H1 (cell line): ENCODE results near the gene GALNTL6.

Source experiments
- CEBPB ChIP-seq: IDR thresholded peaks from 2 replicates; pipeline ENCODE4 v1.6.1; 2012; ENCODE audit warnings: low read depth, low read length
- CTCF ChIP-seq, 3 experiments: IDR thresholded peaks; 1 replicate in 2 of 3; 2 replicates in 1 of 3; pipeline versions ENCODE4 v1.5.1 to v1.6.1; 2011; ENCODE audit warnings: low read length in 3 of 3, mild to moderate bottlenecking in 3 of 3, inconsistent platforms in 2 of 3, low read depth in 1 of 3, moderate library complexity in 1 of 3; ENCODE audit not compliant: insufficient read depth in 1 of 3; ENCODE audit errors: control extremely low read depth in 1 of 3
- EZH2 ChIP-seq: fragments of 200-600 bp; sonication (generic); IDR thresholded peaks from 2 replicates; pipeline ENCODE4 v1.7.1; 2012; ENCODE audit warnings: low read depth, mild to moderate bottlenecking, moderate library complexity, low read length, inconsistent platforms; ENCODE audit not compliant: severe bottlenecking
- FOSL1 ChIP-seq: IDR thresholded peaks from 2 replicates; pipeline ENCODE4 v1.6.1; 2011; ENCODE audit warnings: mild to moderate bottlenecking, low read depth, low read length, moderate library complexity; ENCODE audit not compliant: insufficient read depth
- GTF2F1 ChIP-seq: IDR thresholded peaks from 2 replicates; pipeline ENCODE4 v1.6.1; 2012; ENCODE audit warnings: low read depth, low read length, improper control_type of control experiment, borderline replicate concordance
- JUND ChIP-seq: IDR thresholded peaks from 2 replicates; pipeline ENCODE4 v1.6.1; 2011; ENCODE audit warnings: mild to moderate bottlenecking, improper control_type of control experiment, low read length
- MAX ChIP-seq: IDR thresholded peaks from 2 replicates; pipeline ENCODE4 v1.6.1; 2012; ENCODE audit warnings: inconsistent platforms
- NRF1 ChIP-seq: IDR thresholded peaks from 2 replicates; pipeline ENCODE4 v1.6.1; 2011; ENCODE audit warnings: mild to moderate bottlenecking, low read depth, low read length, improper control_type of control experiment
- POLR2AphosphoS5 ChIP-seq: IDR thresholded peaks from 2 replicates; pipeline ENCODE4 v1.6.1; 2011; ENCODE audit warnings: low read depth, low read length
- RFX5 ChIP-seq: IDR thresholded peaks from 2 replicates; pipeline ENCODE4 v1.6.1; 2011; ENCODE audit warnings: low read depth, low read length, improper control_type of control experiment, borderline replicate concordance
- RXRA ChIP-seq: IDR thresholded peaks from 2 replicates; pipeline ENCODE4 v1.6.1; 2011; ENCODE audit warnings: low read depth, mild to moderate bottlenecking, low read length, moderate library complexity; ENCODE audit not compliant: insufficient read depth
- SP1 ChIP-seq: IDR thresholded peaks from 2 replicates; pipeline ENCODE4 v1.6.1; 2011; ENCODE audit warnings: low read depth, low read length
- SRF ChIP-seq: IDR thresholded peaks from 2 replicates; pipeline ENCODE4 v1.6.1; 2011; ENCODE audit warnings: mild to moderate bottlenecking, low read depth, low read length, moderate library complexity

GRCh38 chr4:171847751-171848150 is 34.5 kb downstream of the GALNTL6 start:
- TF ChIP-seq EZH2 (no peak), CTCF (IDR thresholded peaks at IDR 0.05; ENCODE audit: control extremely low read depth in 1 of 3, insufficient read depth in 1 of 3, low read depth in 1 of 3, low read length in 3 of 3) (no peak), CEBPB (no peak), SRF (no peak), POLR2AphosphoS5 (no peak), NRF1 (no peak), RFX5 (no peak), RXRA (no peak), SP1 (no peak), FOSL1 (no peak), JUND (no peak), MAX (no peak), GTF2F1 (no peak)
